HFF-Myc (cell line): ENCODE results near the gene MT1A.

Source experiments
- DNase-seq: peaks from one replicate; pipeline ENCODE4 v3.0.0-alpha.2; 2011; ENCODE audit warnings: low read depth; ENCODE audit errors: extremely low read depth
- H3K4me3 ChIP-seq: replicated peaks from 2 replicates; pipeline ENCODE4 v1.5.1; 2011; ENCODE audit warnings: low read depth, mild to moderate bottlenecking, control low read depth, low read length
- TF ChIP-seq, protein P1 (sequence below): IDR thresholded peaks from 2 replicates; pipeline ENCODE4 v1.5.1; 2012; ENCODE audit warnings: mild to moderate bottlenecking, low read depth, low read length, control low read depth; ENCODE audit errors: missing control alignments

Gene MT1A

GRCh38 chr16:56606476-56607108 is 31.9 kb upstream of the MT1A start:
- DNase-seq = no peak
- TF ChIP-seq, protein P1, sequence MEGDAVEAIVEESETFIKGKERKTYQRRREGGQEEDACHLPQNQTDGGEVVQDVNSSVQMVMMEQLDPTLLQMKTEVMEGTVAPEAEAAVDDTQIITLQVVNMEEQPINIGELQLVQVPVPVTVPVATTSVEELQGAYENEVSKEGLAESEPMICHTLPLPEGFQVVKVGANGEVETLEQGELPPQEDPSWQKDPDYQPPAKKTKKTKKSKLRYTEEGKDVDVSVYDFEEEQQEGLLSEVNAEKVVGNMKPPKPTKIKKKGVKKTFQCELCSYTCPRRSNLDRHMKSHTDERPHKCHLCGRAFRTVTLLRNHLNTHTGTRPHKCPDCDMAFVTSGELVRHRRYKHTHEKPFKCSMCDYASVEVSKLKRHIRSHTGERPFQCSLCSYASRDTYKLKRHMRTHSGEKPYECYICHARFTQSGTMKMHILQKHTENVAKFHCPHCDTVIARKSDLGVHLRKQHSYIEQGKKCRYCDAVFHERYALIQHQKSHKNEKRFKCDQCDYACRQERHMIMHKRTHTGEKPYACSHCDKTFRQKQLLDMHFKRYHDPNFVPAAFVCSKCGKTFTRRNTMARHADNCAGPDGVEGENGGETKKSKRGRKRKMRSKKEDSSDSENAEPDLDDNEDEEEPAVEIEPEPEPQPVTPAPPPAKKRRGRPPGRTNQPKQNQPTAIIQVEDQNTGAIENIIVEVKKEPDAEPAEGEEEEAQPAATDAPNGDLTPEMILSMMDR = no peak
- H3K4me3 ChIP-seq = peak overlapping the region; percentile 29

DNA sequence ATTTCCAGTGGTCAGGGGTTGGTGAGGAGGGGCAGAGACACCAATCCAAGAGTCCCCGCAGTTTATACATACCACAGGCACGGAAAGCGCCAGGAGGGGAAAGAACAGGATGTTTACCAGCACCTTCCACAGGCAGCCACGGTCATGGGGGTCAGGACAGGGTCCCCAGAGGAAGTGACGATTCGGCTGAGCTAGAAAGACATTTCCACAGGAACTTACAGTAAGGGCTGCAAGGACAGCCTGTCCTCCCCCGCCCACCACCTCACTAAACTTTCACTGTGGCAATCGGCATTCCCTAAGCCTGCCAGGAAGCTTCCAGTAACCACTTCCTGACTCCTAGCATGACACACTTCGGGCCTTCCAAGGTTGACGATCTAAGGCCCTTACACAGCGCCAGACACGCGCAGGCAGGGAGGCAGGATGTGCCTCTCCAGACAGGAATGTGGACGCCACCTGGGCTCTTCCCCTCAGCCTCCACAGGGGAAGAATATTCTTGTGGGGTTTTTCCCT is 31.3 kb upstream of the MT1A start:
- DNase-seq = peak; percentile 97
- TF ChIP-seq, protein P1 = no peak
- peak overlapping the region; percentile 94 for H3K4me3 ChIP-seq

GRCh38 chr16:56607675-56608042 is 30.8 kb upstream of the MT1A start:
- no peak for DNase-seq
- H3K4me3 ChIP-seq = peak overlapping the region; percentile 94
- TF ChIP-seq, protein P1 = no peak

- peak within 1 kb of the TSS; percentile 94 for H3K4me3 ChIP-seq
- TF ChIP-seq, protein P1 = no peak
- DNase-seq = peak; percentile 87
Observed at GRCh38 chr16:56608043-56608875, 30.2 kb upstream of the MT1A start, which contains the start of gene MT2A. Gene MT2A, plus strand, starts transcription at chr16:56608584. Its CDS starts 72 bp downstream, at chr16:56608656.

DNA sequence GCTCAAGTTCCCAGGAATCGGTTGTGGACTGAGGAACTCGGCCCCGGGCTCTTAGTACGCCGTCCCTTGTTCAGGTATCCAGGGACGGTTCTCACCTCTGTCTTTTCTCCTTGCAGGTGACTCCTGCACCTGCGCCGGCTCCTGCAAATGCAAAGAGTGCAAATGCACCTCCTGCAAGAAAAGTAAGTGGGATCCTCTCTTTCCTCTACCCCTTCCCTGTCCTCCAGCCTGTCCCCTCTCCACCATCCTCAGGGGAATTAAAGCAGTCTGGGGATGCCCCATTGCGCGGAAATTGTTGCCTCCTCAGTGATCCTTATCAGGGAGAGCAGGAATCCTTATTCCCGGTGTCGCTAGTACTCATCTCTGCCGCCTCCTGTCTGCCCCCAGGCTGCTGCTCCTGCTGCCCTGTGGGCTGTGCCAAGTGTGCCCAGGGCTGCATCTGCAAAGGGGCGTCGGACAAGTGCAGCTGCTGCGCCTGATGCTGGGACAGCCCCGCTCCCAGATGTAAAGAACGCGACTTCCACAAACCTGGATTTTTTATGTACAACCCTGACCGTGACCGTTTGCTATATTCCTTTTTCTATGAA is 29.5 kb upstream of the MT1A start:
- TF ChIP-seq, protein P1 = no peak
- H3K4me3 ChIP-seq = peak overlapping the region; percentile 94
- no peak for DNase-seq

GRCh38 chr16:56609463-56609921 is 29.0 kb upstream of the MT1A start:
- DNase-seq = no peak
- TF ChIP-seq, protein P1 = no peak
- peak overlapping the region; percentile 94 for H3K4me3 ChIP-seq
